ENCODE measurements around the gene TEX14. TPM values are rescaled to one million over a fixed set of nuclear protein-coding genes. Genes with fewer than 3 reads are reported as not detected.

The TEX14 gene
- total RNA-seq, 1 experiment from 2014 or later, result 0.55 TPM

- H3K9me3 ChIP-seq (ENCODE audit: insufficient read depth, low read depth), result no peaks in the 10 kb centered on the region
- no peak overlapping the region for H2AFZ ChIP-seq
- ChIA-PET CTCF (no interaction called here), POLR2A (ENCODE audit: unreplicated experiment) (interaction anchor here (0.5 kb wide), 1 partner anchor 24 kb away, joined by 9 read pairs; no protein-coding TSS in a partner anchor)
- no peak overlapping the region for H3K27ac ChIP-seq
- TF ChIP-seq EZH2 (IDR thresholded peaks at IDR 0.05; ENCODE audit: low read depth), result no peak
- TF ChIP-seq CTCF (conservative IDR thresholded peaks at IDR 0.05), result no peak
- no peaks in the 10 kb centered on the region for H3K36me3 ChIP-seq (ENCODE audit: low read depth)
- no peak for DNase-seq
- no TSS peak for BruUV-seq (replicated peaks)
- no peaks in the 10 kb centered on the region for H3K79me2 ChIP-seq (ENCODE audit: low read depth)
- intact Hi-C loops (cut with micrococcal nuclease; ENCODE audit: unreplicated experiment), result no loop called here
- H3K4me2 ChIP-seq, result no peak overlapping the region
- H3K4me1 ChIP-seq (replicated peaks; ENCODE audit: insufficient read depth), result no peaks in the 10 kb centered on the region
- H3K9me2 ChIP-seq (ENCODE audit: insufficient read depth), result no peaks in the 10 kb centered on the region
- no peak overlapping the region for H3K4me3 ChIP-seq
- H4K20me1 ChIP-seq (ENCODE audit: insufficient read depth), result no peaks in the 10 kb centered on the region
- H3K27me3 ChIP-seq (ENCODE audit: insufficient read depth, low read depth), result no peaks in the 10 kb centered on the region
- no peaks in the 10 kb centered on the region for H3F3A ChIP-seq (ENCODE audit: insufficient read depth, low read depth)
Measured at GRCh38 chr17:58615768-58616659, 75.8 kb downstream of the TEX14 start.

GRCh38 chr17:58614859-58615459, 76.9 kb downstream of the TEX14 start:
- H3K9me3 ChIP-seq (ENCODE audit: insufficient read depth, low read depth), result no peaks in the 10 kb centered on the region
- H3K36me3 ChIP-seq (ENCODE audit: low read depth), result no peaks in the 10 kb centered on the region
- no peak overlapping the region for H3K4me3 ChIP-seq
- no peaks in the 10 kb centered on the region for H4K20me1 ChIP-seq (ENCODE audit: insufficient read depth)
- no peak for DNase-seq
- POLR2A ChIA-PET (ENCODE audit: unreplicated experiment), result no interaction called here
- no peak overlapping the region for H2AFZ ChIP-seq
- intact Hi-C loops (cut with micrococcal nuclease; ENCODE audit: unreplicated experiment), result no loop called here
- H3K27ac ChIP-seq, result no peak overlapping the region
- TF ChIP-seq EZH2 (IDR thresholded peaks at IDR 0.05; ENCODE audit: low read depth), result no peak
- CTCF ChIA-PET, result no interaction called here
- no peak overlapping the region for H3K4me2 ChIP-seq
- no peaks in the 10 kb centered on the region for H3K4me1 ChIP-seq (replicated peaks; ENCODE audit: insufficient read depth)
- H3K79me2 ChIP-seq (ENCODE audit: low read depth), result no peaks in the 10 kb centered on the region
- no peaks in the 10 kb centered on the region for H3K9me2 ChIP-seq (ENCODE audit: insufficient read depth)
- H3K27me3 ChIP-seq (ENCODE audit: insufficient read depth, low read depth), result no peaks in the 10 kb centered on the region
- no peaks in the 10 kb centered on the region for H3F3A ChIP-seq (ENCODE audit: insufficient read depth, low read depth)
- no TSS peak for BruUV-seq (replicated peaks)

DNA sequence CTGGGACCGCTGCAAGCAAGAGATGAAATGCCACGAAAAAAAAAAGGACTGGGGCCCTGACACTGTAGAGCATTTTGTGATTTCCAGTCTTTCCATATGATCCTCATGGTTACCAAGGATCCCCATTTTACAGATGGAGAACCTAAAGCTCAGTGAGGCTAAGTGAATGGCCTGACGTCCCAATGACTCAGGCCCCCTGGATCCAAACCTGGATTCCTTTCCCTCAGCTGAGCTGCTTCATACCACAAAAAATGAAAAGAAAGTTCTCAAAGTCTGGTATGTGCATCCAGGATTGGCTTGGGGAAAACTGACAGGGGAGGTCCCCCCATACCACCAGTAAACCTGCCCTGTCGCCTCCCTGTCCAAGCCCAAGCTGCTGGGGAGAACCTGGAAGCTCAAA, 80.5 kb downstream of the TEX14 start:
- no peaks in the 10 kb centered on the region for H3K4me1 ChIP-seq (replicated peaks; ENCODE audit: insufficient read depth)
- ChIA-PET CTCF (interaction anchor here (0.7 kb wide), 1 partner anchor 33 kb away, joined by 4 read pairs; no protein-coding TSS in a partner anchor), POLR2A (ENCODE audit: unreplicated experiment) (no interaction called here)
- no TSS peak for BruUV-seq (replicated peaks)
- intact Hi-C loops (cut with micrococcal nuclease; ENCODE audit: unreplicated experiment), result no loop called here
- no peaks in the 10 kb centered on the region for H3K36me3 ChIP-seq (ENCODE audit: low read depth)
- H3K4me3 ChIP-seq, result no peak overlapping the region
- H2AFZ ChIP-seq, result no peak overlapping the region
- no peak for DNase-seq
- no peaks in the 10 kb centered on the region for H3K79me2 ChIP-seq (ENCODE audit: low read depth)
- no peaks in the 10 kb centered on the region for H4K20me1 ChIP-seq (ENCODE audit: insufficient read depth)
- H3K27me3 ChIP-seq (ENCODE audit: insufficient read depth, low read depth), result no peaks in the 10 kb centered on the region
- H3K9me2 ChIP-seq (ENCODE audit: insufficient read depth), result no peaks in the 10 kb centered on the region
- H3K9me3 ChIP-seq (ENCODE audit: insufficient read depth, low read depth), result no peaks in the 10 kb centered on the region
- no peaks in the 10 kb centered on the region for H3F3A ChIP-seq (ENCODE audit: insufficient read depth, low read depth)
- no peak overlapping the region for H3K4me2 ChIP-seq
- TF ChIP-seq EZH2 (IDR thresholded peaks at IDR 0.05; ENCODE audit: low read depth), result no peak
- TF ChIP-seq CTCF (conservative IDR thresholded peaks at IDR 0.05), result no peak
- H3K27ac ChIP-seq, result no peak overlapping the region

Data from PC-9 (cell line).